Spleen (tissue), 11 donors: ENCODE data around the gene INO80D. TPM values are rescaled to one million over a fixed set of nuclear protein-coding genes. Genes with fewer than 3 reads are reported as not detected.

Source experiments
- DNase-seq: peaks from one replicate; pipeline ENCODE4 v3.0.0-alpha.2; 2020
- H3K27ac ChIP-seq, 8 donors: fragments of 200-600 bp; sonication (generic) in 7 of 8; 1 replicate in 4 of 8; 2 replicates in 4 of 8; pipeline versions ENCODE4 v1.5.0 to v1.8.0; 2016 to 2021; ENCODE audit warnings: inconsistent platforms in 4 of 8, mild to moderate bottlenecking in 4 of 8, moderate library complexity in 1 of 8
- H3K27me3 ChIP-seq, 7 donors: fragments of 200-600 bp; sonication (generic) in 6 of 7; replicated peaks in 1 of 7; 1 replicate in 4 of 7; 2 replicates in 3 of 7; pipeline versions ENCODE4 v1.5.0 to v1.8.0; 2016 to 2021; ENCODE audit warnings: inconsistent platforms in 3 of 7, mild to moderate bottlenecking in 1 of 7
- H3K36me3 ChIP-seq, 6 donors: fragments of 200-600 bp; sonication (generic) in 5 of 6; 1 replicate in 4 of 6; 2 replicates in 2 of 6; pipeline versions ENCODE4 v1.5.0 to v1.8.0; 2016 to 2021; ENCODE audit warnings: inconsistent platforms in 2 of 6
- H3K4me1 ChIP-seq, 6 donors: fragments of 200-600 bp; sonication (generic) in 5 of 6; 1 replicate in 3 of 6; 2 replicates in 3 of 6; pipeline versions ENCODE4 v1.5.0 to v1.8.0; 2016 to 2021; ENCODE audit warnings: inconsistent platforms in 3 of 6
- H3K4me3 ChIP-seq, 8 donors: fragments of 200-600 bp; sonication (generic) in 7 of 8; 1 replicate in 4 of 8; 2 replicates in 4 of 8; pipeline versions ENCODE4 v1.5.0 to v1.8.0; 2016 to 2021; ENCODE audit warnings: inconsistent platforms in 4 of 8, mild to moderate bottlenecking in 4 of 8, moderate library complexity in 2 of 8
- H3K9me3 ChIP-seq, 8 donors: fragments of 200-600 bp; sonication (generic) in 7 of 8; 1 replicate in 4 of 8; 2 replicates in 4 of 8; pipeline versions ENCODE4 v1.5.0 to v1.8.0; 2016 to 2021; ENCODE audit warnings: inconsistent platforms in 4 of 8
- CTCF ChIP-seq, 11 experiments: fragments of 200-600 bp in 7 of 11; fragments of 450-650 bp in 4 of 11; sonication (generic) in 4 of 11; IDR thresholded peaks in 8 of 11; conservative IDR thresholded peaks in 3 of 11; 1 replicate in 7 of 11; 2 replicates in 4 of 11; pipeline versions ENCODE4 v1.4.0 to v1.8.0; 2016 to 2021; ENCODE audit warnings: antibody characterized with exemption in 11 of 11, inconsistent platforms in 4 of 11, mild to moderate bottlenecking in 1 of 11
- POLR2A ChIP-seq, 3 donors: fragments of 450-650 bp; IDR thresholded peaks; one replicate each; pipeline ENCODE4 v1.5.1; 2017; ENCODE audit warnings: antibody characterized with exemption in 3 of 3, mild to moderate bottlenecking in 1 of 3
- POLR2AphosphoS5 ChIP-seq, 3 donors: sonication (generic); formaldehyde crosslinking; IDR thresholded peaks; one replicate each; pipeline ENCODE4 v1.5.1; 2017; ENCODE audit warnings: antibody characterized with exemption in 3 of 3
- WGBS, 5 donors: extraction: QIAGEN DNeasy Blood & Tissue Kit in 3 of 5; methylation state at CpG; one replicate each; pipeline versions ENCODE4 v1.1.5 to v1.1.7; 2013 to 2018; 5-methylcytosine and 5-hydroxymethylcytosine counted together
- intact Hi-C: fragments of 100-400 bp; cut with DNase I; formaldehyde crosslinking; loops from one replicate; pipeline ENCODE4 v1.15.0; 2023; ENCODE audit warnings: low total_unique reads
- polyA plus RNA-seq, 3 donors: library from polyadenylated mRNA; stranded (reverse); fragments of 200-250 nt; gene quantifications; one replicate each; pipeline ENCODE4 v1.2.1, GENCODE V29; 2013
- total RNA-seq, 7 donors: library from RNA; depleted of rRNA in 3 of 7; stranded (reverse); fragments of >200 nt in 3 of 7; fragmentation: NEBNext Ultra II Directional in 4 of 7; extraction: Animal tissue kit (Norgen Biotek cat#: 25700) in 4 of 7; gene quantifications; one replicate each; pipeline versions ENCODE4 v1.1.0 to v1.2.1, GENCODE V29; 2016 to 2021
- donor health status: healthy with polysubstance abuse.
- donor health status: DM: no; HTN: no; CAD: no; lungs with moderate emphysema.
- donor health status: DM: no; HTN: no; CAD: no.
- donor health status: Bipolar disorder and iron deficiency.
- donor health status: healthy.
- donor health status: DM: no; HTN: no; CAD: no.
- donor health status: DM: yes; HTN: yes; CAD: no.

INO80D gene
- total and polyA plus RNA-seq, 10 donors = 1.6 to 39.8 (median 29.1) TPM

- Histone ChIP-seq H3K27me3 (peaks cover 0 to 8% (median 0%) of the 10 kb centered on the region in 7 donors), H3K4me1 (no peaks in the 10 kb centered on the region), H3K4me3 (no peak overlapping the region), H3K36me3 (no peaks in the 10 kb centered on the region), H3K27ac (no peak overlapping the region), H3K9me3 (no peaks in the 10 kb centered on the region)
- intact Hi-C loops = no loop called here
- 92 to 97% (median 95%) methylated on average over 9 of the region's 9 CpGs for WGBS, 5 donors
- TF ChIP-seq CTCF (IDR thresholded peaks at IDR 0.05 in 8 of 11, conservative IDR thresholded peaks at IDR 0.05 in 3 of 11) (no peak), POLR2AphosphoS5 (IDR thresholded peaks at IDR 0.05) (no peak), POLR2A (IDR thresholded peaks at IDR 0.05) (no peak)
- DNase-seq = no peak
Observed at GRCh38 chr2:205959521-205959920, 126.5 kb downstream of the INO80D start.

- Histone ChIP-seq H3K9me3 (peaks cover 0 to 8% (median 2%) of the 10 kb centered on the region in 8 donors), H3K4me1 (no peaks in the 10 kb centered on the region), H3K4me3 (no peak overlapping the region), H3K36me3 (no peaks in the 10 kb centered on the region), H3K27ac (no peak overlapping the region), H3K27me3 (peaks cover 0 to 8% (median 0%) of the 10 kb centered on the region in 7 donors)
- 65 to 83% (median 74%) methylated on average over 11 of the region's 11 CpGs for WGBS, 5 donors
- TF ChIP-seq POLR2AphosphoS5 (IDR thresholded peaks at IDR 0.05) = no peak
- no peak for TF ChIP-seq POLR2A (IDR thresholded peaks at IDR 0.05)
- TF ChIP-seq CTCF (IDR thresholded peaks at IDR 0.05 in 8 of 11, conservative IDR thresholded peaks at IDR 0.05 in 3 of 11) = no peak
- DNase-seq = no peak
- intact Hi-C loops = no loop called here
Observed at GRCh38 chr2:205957452-205958154, 128.4 kb downstream of the INO80D start.

GRCh38 chr2:205954707-205955106 is 131.3 kb downstream of the INO80D start:
- H3K36me3 ChIP-seq = no peaks in the 10 kb centered on the region
- no peak for TF ChIP-seq POLR2AphosphoS5 (IDR thresholded peaks at IDR 0.05)
- TF ChIP-seq POLR2A (IDR thresholded peaks at IDR 0.05) = no peak
- TF ChIP-seq CTCF (IDR thresholded peaks at IDR 0.05 in 8 of 11, conservative IDR thresholded peaks at IDR 0.05 in 3 of 11) = no peak
- intact Hi-C loops = no loop called here
- H3K9me3 ChIP-seq = peaks cover 0 to 10% (median 7%) of the 10 kb centered on the region in 8 donors
- H3K27ac ChIP-seq = no peak overlapping the region
- peaks cover 0 to 8% (median 0%) of the 10 kb centered on the region in 7 donors for H3K27me3 ChIP-seq
- WGBS, 5 donors = 54 to 69% (median 64%) methylated on average over 5 of the region's 5 CpGs
- no peak overlapping the region for H3K4me3 ChIP-seq
- H3K4me1 ChIP-seq = no peaks in the 10 kb centered on the region
- DNase-seq = no peak

GRCh38 chr2:205952282-205952681 is 133.7 kb downstream of the INO80D start:
- 84 to 100% (median 95%) methylated on average over 2 of the region's 2 CpGs for WGBS, 5 donors
- TF ChIP-seq POLR2AphosphoS5 (IDR thresholded peaks at IDR 0.05) (no peak), POLR2A (IDR thresholded peaks at IDR 0.05) (no peak), CTCF (IDR thresholded peaks at IDR 0.05 in 8 of 11, conservative IDR thresholded peaks at IDR 0.05 in 3 of 11) (no peak)
- Histone ChIP-seq H3K27me3 (peaks cover 0 to 17% (median 0%) of the 10 kb centered on the region in 7 donors), H3K9me3 (peaks cover 0 to 10% (median 7%) of the 10 kb centered on the region in 8 donors), H3K4me3 (no peak overlapping the region), H3K4me1 (peaks cover 0 to 15% (median 10%) of the 10 kb centered on the region in 6 donors), H3K36me3 (no peaks in the 10 kb centered on the region), H3K27ac (no peak overlapping the region)
- DNase-seq = no peak
- intact Hi-C loops = no loop called here
